OCI-LY7 (cell line): ENCODE results near the gene PPARGC1A. TPM values are rescaled to one million over a fixed set of nuclear protein-coding genes. Genes with fewer than 3 reads are reported as not detected.

Source experiments
- BruUV-seq: library from RNA; stranded (reverse); fragments of 400-500 nt; replicated peaks from 2 replicates; lab custom pipeline; 2021; lab: Mats Ljungman, UMichigan
- CTCF ChIA-PET: fragments of 300-600 bp; sonication (Branson Sonifier 250); formaldehyde crosslinking; loops from one replicate; lab custom pipeline; 2022; ENCODE audit warnings: antibody characterized with exemption; ENCODE audit not compliant: unreplicated experiment; lab: Charles Lee
- POLR2A ChIA-PET: fragments of 300-600 bp; sonication (Branson Sonifier 250); formaldehyde crosslinking; loops from one replicate; lab custom pipeline; 2022; ENCODE audit warnings: antibody characterized with exemption; lab: Charles Lee
- DNase-seq: peaks from one replicate; pipeline ENCODE4 v3.0.0-alpha.2; 2015; ENCODE audit warnings: low spot score
- H2AFZ ChIP-seq: fragments of 200-600 bp; sonication (generic), shearing (Covaris generic); 2 replicates; pipeline ENCODE4 v1.6.1; 2014; ENCODE audit warnings: mild to moderate bottlenecking, antibody characterized with exemption, low read length, moderate library complexity
- H3K27ac ChIP-seq: fragments of 200-600 bp; sonication (generic); 2 replicates; pipeline ENCODE4 v1.5.1; 2014; ENCODE audit warnings: mixed run types, low read depth, mild to moderate bottlenecking, moderate library complexity, low read length, inconsistent platforms; ENCODE audit not compliant: poor library complexity, severe bottlenecking
- H3K36me3 ChIP-seq: fragments of 200-600 bp; sonication (generic); 2 replicates; pipeline ENCODE4 v1.6.1; 2014; ENCODE audit warnings: mild to moderate bottlenecking, antibody characterized with exemption, low read length, moderate library complexity, mixed read lengths; ENCODE audit not compliant: insufficient read depth
- H3K4me1 ChIP-seq: fragments of 200-600 bp; sonication (generic); 2 replicates; pipeline ENCODE4 v1.5.1; 2014; ENCODE audit warnings: mild to moderate bottlenecking, low read length; ENCODE audit not compliant: insufficient read depth, poor library complexity, severe bottlenecking
- H3K4me2 ChIP-seq: fragments of 200-600 bp; sonication (generic); 2 replicates; pipeline ENCODE4 v1.6.1; 2014; ENCODE audit warnings: mild to moderate bottlenecking, low read length
- H3K4me3 ChIP-seq: fragments of 200-600 bp; sonication (generic); 2 replicates; pipeline ENCODE4 v1.5.1; 2014; ENCODE audit warnings: mild to moderate bottlenecking, low read depth, low read length; ENCODE audit not compliant: poor library complexity, severe bottlenecking
- H3K79me2 ChIP-seq: fragments of 200-600 bp; sonication (generic); 2 replicates; pipeline ENCODE4 v1.6.1; 2016; ENCODE audit warnings: low read depth, mild to moderate bottlenecking, low read length, moderate library complexity, mixed read lengths; ENCODE audit not compliant: insufficient read depth
- H3K9me2 ChIP-seq: fragments of 200-600 bp; sonication (generic); 2 replicates; pipeline ENCODE4 v1.6.1; 2016; ENCODE audit warnings: mild to moderate bottlenecking, low read length, mixed read lengths; ENCODE audit not compliant: insufficient read depth
- H3K9me3 ChIP-seq: fragments of 200-600 bp; sonication (generic); 2 replicates; pipeline ENCODE4 v1.6.1; 2014; ENCODE audit warnings: mild to moderate bottlenecking, mixed run types, low read length, mixed read lengths
- H4K20me1 ChIP-seq: fragments of 200-600 bp; sonication (generic); 2 replicates; pipeline ENCODE4 v1.6.1; 2014; ENCODE audit warnings: mild to moderate bottlenecking, antibody characterized with exemption, low read length, moderate library complexity, mixed read lengths; ENCODE audit not compliant: insufficient read depth
- EZH2phosphoT487 ChIP-seq: fragments of 200-600 bp; sonication (generic); IDR thresholded peaks from 2 replicates; pipeline ENCODE4 v1.6.1; 2018; ENCODE audit warnings: low read depth, borderline replicate concordance, mild to moderate bottlenecking, mixed run types, antibody characterized with exemption, low read length, moderate library complexity, mixed read lengths
- intact Hi-C: fragments of 100-400 bp; cut with micrococcal nuclease; formaldehyde crosslinking; loops from one replicate; pipeline ENCODE4 v1.10.0; 2022; ENCODE audit not compliant: unreplicated experiment
- total RNA-seq, 2 experiments: library from RNA; depleted of rRNA in 1 of 2; stranded (reverse); fragments of >200 nt in 1 of 2; shearing (Covaris generic) in 1 of 2; gene quantifications; 2 replicates each; pipeline ENCODE4 v1.2.3, GENCODE V29; 2014 to 2022
- TF ChIP-seq, protein P1 (sequence below): fragments of 200-600 bp; sonication (generic); conservative IDR thresholded peaks from 2 replicates; pipeline ENCODE4 v1.5.1; 2014; ENCODE audit warnings: mild to moderate bottlenecking, antibody characterized with exemption, low read length, moderate library complexity, mixed read lengths

PPARGC1A gene
- total RNA-seq, 2 experiments from 2014 or later = 0.40 TPM; not detected in 1

DNA sequence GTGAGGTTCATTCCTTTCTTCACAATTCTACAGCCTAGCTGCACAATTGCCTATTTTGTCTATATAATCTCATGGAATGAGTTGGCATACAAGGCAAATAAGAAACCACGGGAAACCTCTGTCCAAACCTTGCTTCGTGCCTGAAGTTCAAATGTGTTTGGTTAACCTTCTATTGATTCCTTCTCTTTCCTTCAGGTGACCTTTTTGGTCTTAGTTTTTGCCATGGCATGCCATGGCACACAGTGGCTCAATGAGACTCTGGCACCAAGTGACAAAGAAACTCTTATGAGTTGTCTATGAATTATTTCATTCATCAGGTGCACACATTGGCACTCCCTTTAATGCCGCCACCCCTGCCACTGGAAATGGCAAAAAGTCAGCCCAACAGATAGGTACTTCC lies 101.8 kb downstream of the PPARGC1A start:
- ChIA-PET CTCF (no interaction called here), POLR2A (interaction anchor here (0.7 to 1.1 kb wide), 3 partner anchors 9 to 829 kb away, joined by 3 read pairs; no protein-coding TSS in a partner anchor)
- no TSS peak for BruUV-seq
- H4K20me1 ChIP-seq = no peaks in the 10 kb centered on the region
- intact Hi-C loops = no loop called here
- no peaks in the 10 kb centered on the region for H3K9me3 ChIP-seq
- H3K9me2 ChIP-seq = no peaks in the 10 kb centered on the region
- no peaks in the 10 kb centered on the region for H3K79me2 ChIP-seq
- no peak overlapping the region for H3K4me3 ChIP-seq
- no peaks in the 10 kb centered on the region for H3K4me1 ChIP-seq
- H3K27ac ChIP-seq = no peak overlapping the region
- no peak for TF ChIP-seq EZH2phosphoT487
- TF ChIP-seq, protein P1, sequence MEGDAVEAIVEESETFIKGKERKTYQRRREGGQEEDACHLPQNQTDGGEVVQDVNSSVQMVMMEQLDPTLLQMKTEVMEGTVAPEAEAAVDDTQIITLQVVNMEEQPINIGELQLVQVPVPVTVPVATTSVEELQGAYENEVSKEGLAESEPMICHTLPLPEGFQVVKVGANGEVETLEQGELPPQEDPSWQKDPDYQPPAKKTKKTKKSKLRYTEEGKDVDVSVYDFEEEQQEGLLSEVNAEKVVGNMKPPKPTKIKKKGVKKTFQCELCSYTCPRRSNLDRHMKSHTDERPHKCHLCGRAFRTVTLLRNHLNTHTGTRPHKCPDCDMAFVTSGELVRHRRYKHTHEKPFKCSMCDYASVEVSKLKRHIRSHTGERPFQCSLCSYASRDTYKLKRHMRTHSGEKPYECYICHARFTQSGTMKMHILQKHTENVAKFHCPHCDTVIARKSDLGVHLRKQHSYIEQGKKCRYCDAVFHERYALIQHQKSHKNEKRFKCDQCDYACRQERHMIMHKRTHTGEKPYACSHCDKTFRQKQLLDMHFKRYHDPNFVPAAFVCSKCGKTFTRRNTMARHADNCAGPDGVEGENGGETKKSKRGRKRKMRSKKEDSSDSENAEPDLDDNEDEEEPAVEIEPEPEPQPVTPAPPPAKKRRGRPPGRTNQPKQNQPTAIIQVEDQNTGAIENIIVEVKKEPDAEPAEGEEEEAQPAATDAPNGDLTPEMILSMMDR = no peak
- H2AFZ ChIP-seq = no peak overlapping the region
- no peak overlapping the region for H3K4me2 ChIP-seq
- DNase-seq = no peak
- no peaks in the 10 kb centered on the region for H3K36me3 ChIP-seq

DNA sequence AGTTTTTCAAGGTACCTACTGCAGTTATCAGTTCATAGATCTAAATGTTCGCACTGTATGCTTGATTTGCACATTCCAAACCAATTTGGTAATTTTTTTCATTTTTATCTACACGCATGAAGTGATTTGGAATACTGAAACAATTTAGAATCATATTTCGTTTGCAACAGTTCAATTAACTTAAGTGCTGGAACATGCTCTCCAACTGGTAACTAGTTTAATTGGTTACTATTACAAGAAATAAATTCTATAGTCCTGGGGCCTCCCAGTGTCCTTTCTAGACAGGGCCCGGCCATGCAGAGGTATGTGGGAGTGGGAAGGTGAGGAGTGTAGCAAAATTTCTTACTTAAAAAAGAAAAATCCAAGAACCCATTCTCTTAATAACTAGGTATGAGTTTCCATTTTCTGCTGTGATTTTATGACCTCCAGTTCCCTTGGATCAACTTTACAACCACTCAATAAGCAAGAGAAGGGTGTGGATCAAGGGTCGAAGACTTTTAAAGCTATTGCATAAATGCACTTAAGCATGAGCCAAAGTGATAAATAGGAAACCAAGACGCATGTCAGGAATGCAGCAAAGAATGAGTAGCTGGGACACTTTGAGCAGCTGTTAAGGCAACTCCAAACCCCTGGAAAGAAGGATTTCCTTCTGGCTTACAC lies 106.9 kb downstream of the PPARGC1A start:
- CTCF ChIA-PET = no interaction called here
- intact Hi-C loops = no loop called here
- Histone ChIP-seq H3K4me3 (no peak overlapping the region), H4K20me1 (no peaks in the 10 kb centered on the region), H3K4me1 (no peaks in the 10 kb centered on the region), H3K9me3 (no peaks in the 10 kb centered on the region), H3K4me2 (no peak overlapping the region), H3K27ac (no peak overlapping the region), H3K9me2 (no peaks in the 10 kb centered on the region), H3K36me3 (no peaks in the 10 kb centered on the region), H3K79me2 (no peaks in the 10 kb centered on the region), H2AFZ (no peak overlapping the region)
- TF ChIP-seq, protein P1 = no peak
- TF ChIP-seq EZH2phosphoT487 = no peak
- DNase-seq = no peak
- POLR2A ChIA-PET = interaction anchor here (0.7 kb wide), 1 partner anchor 114 kb away, joined by 3 read pairs; no protein-coding TSS in a partner anchor
- BruUV-seq = no TSS peak

DNA sequence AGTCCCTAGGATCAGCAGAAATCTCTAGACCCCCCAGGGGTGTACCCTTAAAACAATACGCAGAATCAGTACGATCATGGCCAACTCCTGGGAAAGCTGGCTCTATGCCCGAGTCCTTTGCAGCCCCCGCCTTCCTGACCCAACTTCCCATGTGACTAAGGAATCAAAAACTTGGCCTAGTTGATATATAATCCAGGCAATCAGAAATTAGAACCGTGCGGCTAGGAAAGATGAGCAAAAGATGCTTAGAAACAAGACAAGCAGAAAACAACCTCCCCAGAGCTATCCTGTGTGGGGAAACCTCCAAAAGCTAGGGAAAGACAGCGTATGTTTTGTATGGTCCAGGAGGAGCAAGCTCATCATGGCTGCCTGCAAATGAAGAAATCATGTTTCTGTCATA lies 110.0 kb downstream of the PPARGC1A start:
- POLR2A ChIA-PET = interaction anchor here (0.5 to 0.7 kb wide), 2 partner anchors 22 to 80 kb away, joined by 3 to 4 read pairs; no protein-coding TSS in a partner anchor
- TF ChIP-seq, protein P1 = no peak
- TF ChIP-seq EZH2phosphoT487 = no peak
- H3K4me3 ChIP-seq = no peak overlapping the region
- H3K36me3 ChIP-seq = no peaks in the 10 kb centered on the region
- no TSS peak for BruUV-seq
- H3K9me2 ChIP-seq = no peaks in the 10 kb centered on the region
- H3K4me2 ChIP-seq = no peak overlapping the region
- no peaks in the 10 kb centered on the region for H3K79me2 ChIP-seq
- CTCF ChIA-PET = no interaction called here
- no peaks in the 10 kb centered on the region for H3K4me1 ChIP-seq
- DNase-seq = no peak
- H2AFZ ChIP-seq = no peak overlapping the region
- intact Hi-C loops = no loop called here
- no peak overlapping the region for H3K27ac ChIP-seq
- H3K9me3 ChIP-seq = no peaks in the 10 kb centered on the region
- H4K20me1 ChIP-seq = no peaks in the 10 kb centered on the region
